Peyer's patch (tissue), 4 donors: ENCODE data around the gene PPM1G.

Source experiments
- CTCF ChIP-seq, 6 experiments: fragments of 450-650 bp in 4 of 6; fragments of 200-600 bp in 2 of 6; sonication (generic) in 1 of 6; IDR thresholded peaks; one replicate each; pipeline ENCODE4 v1.5.1; 2017 to 2019; ENCODE audit warnings: antibody characterized with exemption in 6 of 6, mild to moderate bottlenecking in 3 of 6, moderate library complexity in 1 of 6
- POLR2A ChIP-seq, 2 donors: fragments of 450-650 bp; IDR thresholded peaks; one replicate each; pipeline ENCODE4 v1.5.1; 2017; ENCODE audit warnings: antibody characterized with exemption in 2 of 2, mild to moderate bottlenecking in 2 of 2, moderate library complexity in 2 of 2

GRCh38 chr2:27347641-27348040, 61.8 kb downstream of the PPM1G start:
- TF ChIP-seq POLR2A (IDR thresholded peaks at IDR 0.05) (no peak), CTCF (IDR thresholded peaks at IDR 0.05) (no peak)
